GM18868 (cell line): Measurements from ENCODE around the gene C1S.
"Not testable (repeated sequence)": the region's sequence is repeated elsewhere in the genome, so short reads cannot be mapped to it uniquely, and the experiment has no call there.

ENCODE experiments used
- ATAC-seq: cut with Tn5 transposase; IDR thresholded peaks from one replicate; pipeline ENCODE4 v1.9.1; 2021; ENCODE audit warnings: mild to moderate bottlenecking, moderate library complexity; ENCODE audit not compliant: unreplicated experiment

Gene C1S

DNA sequence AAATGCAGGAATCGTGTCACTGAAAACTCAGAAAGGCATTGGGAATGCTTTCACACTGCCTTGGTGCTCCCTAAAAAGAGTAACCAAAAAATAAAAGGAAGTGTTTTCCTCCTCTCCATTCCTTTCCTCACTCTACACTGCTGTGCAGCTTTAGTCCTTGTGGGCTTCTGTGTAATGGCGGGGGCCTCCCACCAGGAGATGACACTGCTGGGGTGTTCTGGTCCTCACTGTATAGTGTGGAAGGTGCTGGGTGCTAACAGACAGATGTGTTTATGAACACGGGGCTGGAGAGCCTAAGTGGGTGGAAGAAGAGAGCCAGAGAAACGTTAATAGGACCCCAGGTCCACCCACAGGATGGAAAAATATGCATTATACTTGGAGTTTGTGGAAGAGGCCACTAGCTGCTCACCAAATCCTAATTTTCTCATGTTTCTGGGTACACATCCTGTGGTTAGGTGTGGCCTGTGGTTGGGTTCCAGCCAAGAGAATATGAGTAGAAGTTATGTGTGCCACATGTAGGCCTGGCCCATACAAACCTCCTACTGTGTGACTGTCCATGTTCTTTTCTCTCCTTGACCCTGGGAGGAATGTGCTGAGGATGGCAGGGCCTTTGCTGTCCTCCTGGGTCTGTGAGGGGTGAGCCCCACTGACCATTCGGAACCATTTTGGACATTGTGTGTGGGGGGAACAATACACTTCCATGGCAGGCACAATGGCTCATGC is 14.0 kb upstream of the C1S start:
- ATAC-seq, result no peak

GRCh38 chr12:7047306-7047705 is 13.2 kb upstream of the C1S start:
- ATAC-seq, result no peak

DNA sequence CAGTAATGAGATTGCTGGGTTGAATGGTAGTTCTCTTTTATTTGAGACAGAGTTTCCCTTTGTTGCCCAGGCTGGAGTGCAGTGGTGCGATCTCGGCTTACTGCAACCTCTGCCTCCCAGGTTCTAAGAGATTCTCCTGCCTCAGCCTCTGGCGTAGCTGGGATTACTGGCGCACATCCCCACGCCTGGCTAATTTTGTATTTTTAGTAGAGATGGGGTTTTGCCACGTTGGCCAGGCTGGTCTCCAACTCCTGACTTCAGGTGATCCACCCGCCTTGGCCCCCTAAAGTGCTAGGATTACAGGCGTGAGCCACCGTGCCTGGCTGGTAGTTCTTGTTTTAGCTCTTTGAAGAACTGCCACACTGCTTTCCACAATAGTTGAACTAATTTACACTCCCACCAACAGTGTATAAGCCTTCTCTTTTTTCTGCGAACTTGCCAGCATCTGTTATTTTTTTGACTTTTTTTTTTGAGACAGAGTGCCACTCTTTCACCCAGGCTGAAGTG is 11.0 kb upstream of the C1S start:
- ATAC-seq, result not testable (repeated sequence)

- not testable (repeated sequence) for ATAC-seq
Observed at GRCh38 chr12:7049973-7050372, 10.5 kb upstream of the C1S start.

DNA sequence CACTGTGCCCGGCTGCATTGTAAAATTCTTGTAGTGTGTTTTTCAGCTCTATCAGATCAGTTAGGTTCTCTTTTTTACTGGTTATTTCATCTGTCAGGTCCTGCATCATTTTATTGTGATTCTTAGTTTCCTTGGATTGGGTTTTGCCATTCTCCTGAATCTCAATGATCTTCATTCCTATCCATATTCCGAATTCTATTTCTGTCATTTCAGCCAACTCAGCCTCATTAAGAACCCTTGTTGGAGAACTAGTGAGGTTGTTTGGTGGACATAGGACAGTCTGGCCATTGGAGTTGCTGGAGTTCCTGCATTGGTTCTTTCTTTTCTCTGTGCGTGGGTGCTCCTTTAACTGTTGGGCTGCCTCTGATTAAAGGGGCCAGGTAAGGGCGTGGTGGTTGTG is 5.6 kb upstream of the C1S start:
- ATAC-seq, result no peak

- ATAC-seq, result not testable (repeated sequence)
Observed at GRCh38 chr12:7055736-7056135, 4.8 kb upstream of the C1S start.

GRCh38 chr12:7058163-7058845 is 2.2 kb upstream of the C1S start:
- no peak for ATAC-seq

DNA sequence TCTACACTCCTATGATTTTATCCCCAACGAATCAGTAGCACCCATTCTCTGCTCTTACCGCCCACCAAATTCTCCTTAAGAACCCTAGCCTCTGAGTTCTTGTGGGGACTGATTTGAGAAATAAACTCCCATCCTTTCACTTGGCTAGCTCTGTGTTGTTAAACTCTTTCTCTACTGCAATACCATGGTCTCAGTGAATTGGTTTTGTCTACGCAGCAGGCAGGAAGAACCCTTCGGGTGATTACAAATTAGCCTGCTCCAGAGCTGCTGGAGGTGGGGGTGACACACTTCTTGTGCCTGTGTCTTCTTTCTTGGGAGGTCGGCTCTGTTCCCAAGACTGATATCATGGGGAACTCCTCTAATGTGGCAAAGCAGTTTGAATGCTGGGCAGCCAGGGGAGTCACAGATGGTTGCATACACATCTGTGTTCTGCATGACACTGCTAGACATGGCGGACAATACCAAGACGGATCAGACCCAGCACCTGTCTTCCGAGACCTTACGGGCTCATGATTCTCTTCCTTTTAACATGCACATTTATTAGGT is 1.6 kb upstream of the C1S start:
- ATAC-seq, result no peak

DNA sequence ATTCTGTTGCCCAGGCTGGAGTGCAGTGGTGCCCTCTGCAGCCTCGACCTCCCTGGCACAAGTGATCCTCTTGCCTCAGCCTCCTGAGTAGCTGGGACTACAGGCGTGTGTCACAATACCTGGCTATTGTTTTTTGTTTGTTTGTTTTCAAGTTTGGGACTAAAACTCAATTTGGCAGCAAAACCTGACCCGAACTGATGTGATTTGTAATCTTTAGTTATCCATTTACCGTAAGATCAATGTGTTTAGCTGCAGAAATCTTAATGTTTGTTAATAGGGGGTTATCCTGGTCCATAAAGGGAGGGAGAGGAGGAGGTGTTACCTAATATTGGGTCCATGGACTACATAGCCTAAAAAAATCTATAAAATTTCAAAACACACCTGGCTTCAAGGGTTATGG is 738 bp upstream of the C1S start:
- ATAC-seq, result no peak

DNA sequence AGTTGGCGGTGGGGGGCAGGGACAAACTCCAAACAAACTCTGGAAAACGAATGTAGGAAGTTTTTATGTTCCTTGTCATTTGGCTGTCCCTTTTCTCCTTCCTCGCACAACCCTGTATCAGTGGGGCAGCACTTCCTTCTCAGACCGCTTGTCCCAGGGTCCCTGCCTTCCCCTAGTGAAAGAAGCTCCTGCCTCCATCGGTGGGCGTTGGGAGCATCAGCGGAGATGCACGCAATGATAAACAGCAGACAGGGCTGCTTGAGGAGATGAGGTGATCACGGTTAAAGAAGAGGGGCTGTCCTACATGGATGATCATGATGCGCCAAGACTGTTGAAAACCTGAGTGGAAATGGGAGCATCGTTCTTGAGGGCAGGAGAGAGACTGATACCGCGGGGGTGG is 620 bp downstream of the C1S start:
- no peak for ATAC-seq

- ATAC-seq, result no peak
Observed at GRCh38 chr12:7061596-7061995, 1.1 kb downstream of the C1S start.

- no peak for ATAC-seq
Observed at GRCh38 chr12:7064516-7064915, 4.0 kb downstream of the C1S start.

DNA sequence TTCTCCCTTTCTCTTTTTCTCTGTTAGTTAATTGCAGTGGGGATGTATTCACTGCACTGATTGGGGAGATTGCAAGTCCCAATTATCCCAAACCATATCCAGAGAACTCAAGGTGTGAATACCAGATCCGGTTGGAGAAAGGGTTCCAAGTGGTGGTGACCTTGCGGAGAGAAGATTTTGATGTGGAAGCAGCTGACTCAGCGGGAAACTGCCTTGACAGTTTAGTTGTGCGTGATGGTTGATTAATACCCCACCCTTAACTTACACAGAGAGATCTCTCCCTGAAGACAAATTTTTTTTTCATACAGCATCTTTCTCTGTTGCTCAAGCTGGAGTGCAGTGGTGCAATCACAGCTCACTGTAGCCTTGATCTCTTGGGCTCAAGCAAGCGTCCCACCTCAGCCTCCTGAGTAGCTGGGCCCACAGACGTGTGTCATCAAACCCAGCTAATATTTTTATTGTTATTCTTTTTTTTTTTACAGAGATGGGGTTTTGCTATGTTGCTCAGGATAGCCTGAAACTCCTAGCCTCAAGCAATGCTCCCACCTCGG is 4.6 kb downstream of the C1S start:
- ATAC-seq, result no peak

GRCh38 chr12:7066596-7066995 is 6.1 kb downstream of the C1S start:
- no peak for ATAC-seq

GRCh38 chr12:7067096-7067495 is 6.6 kb downstream of the C1S start:
- no peak for ATAC-seq

- ATAC-seq, result no peak
Observed at GRCh38 chr12:7068240-7068993, 7.9 kb downstream of the C1S start.

- ATAC-seq, result no peak
Observed at GRCh38 chr12:7068994-7069346, 8.5 kb downstream of the C1S start.

DNA sequence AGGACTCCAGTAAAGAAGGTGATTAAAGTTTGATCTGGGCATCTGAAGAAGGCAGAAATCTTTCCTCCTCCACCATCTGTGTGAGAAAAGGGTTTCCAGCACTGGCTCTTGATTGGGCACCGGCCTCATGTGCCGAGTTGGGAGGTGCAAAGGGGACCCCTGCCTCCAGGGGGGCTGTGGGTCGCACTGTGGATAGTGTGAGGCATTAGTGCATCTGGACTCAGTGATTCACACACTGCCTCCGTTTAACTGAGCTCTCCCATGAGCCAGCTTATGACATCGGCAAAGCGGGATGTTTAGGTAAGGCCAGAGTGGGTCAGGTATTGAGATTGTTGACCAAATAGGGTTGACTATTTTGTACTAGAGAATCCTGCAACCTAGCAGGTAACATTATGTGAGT is 8.9 kb downstream of the C1S start:
- no peak for ATAC-seq

GRCh38 chr12:7072035-7072434 is 11.5 kb downstream of the C1S start:
- no peak for ATAC-seq

GRCh38 chr12:7072554-7072953 is 12.0 kb downstream of the C1S start:
- ATAC-seq, result no peak

DNA sequence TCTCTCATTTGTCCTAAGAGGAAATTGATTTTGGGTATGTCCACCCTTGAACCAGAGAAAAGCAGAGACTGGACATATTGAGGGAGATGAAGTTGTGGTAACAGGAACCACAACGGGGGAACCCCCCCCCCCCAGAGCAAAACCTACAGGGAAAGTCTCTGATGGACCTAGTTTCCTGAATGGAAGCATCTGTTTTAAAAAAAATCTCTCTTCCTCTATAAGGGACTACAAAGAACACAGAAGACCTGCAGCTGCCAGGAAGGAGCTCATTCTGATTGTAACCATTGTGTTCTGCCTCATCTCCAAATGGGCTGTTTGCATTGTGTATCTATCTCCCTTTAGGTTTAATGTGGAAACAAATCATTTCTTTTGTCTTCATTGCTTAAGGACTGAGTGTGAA is 13.4 kb downstream of the C1S start:
- ATAC-seq, result no peak
